KOPT-K1 (cell line): ENCODE data around the gene MPO.

Experiments
- H3K27ac ChIP-seq: fragments of 200-600 bp; sonication (generic); 2 replicates; pipeline ENCODE4 v1.5.1; 2016; ENCODE audit warnings: antibody characterized with exemption, mild to moderate bottlenecking, low read depth, low read length; ENCODE audit not compliant: poor library complexity, severe bottlenecking
- H3K36me3 ChIP-seq: fragments of 200-600 bp; sonication (generic); 2 replicates; pipeline ENCODE4 v1.5.1; 2017; ENCODE audit warnings: antibody characterized with exemption, mild to moderate bottlenecking, low read length, moderate library complexity; ENCODE audit not compliant: insufficient read depth
- H3K9me3 ChIP-seq: fragments of 200-600 bp; sonication (generic); 2 replicates; pipeline ENCODE4 v1.5.1; 2017; ENCODE audit warnings: antibody characterized with exemption, low read length, mild to moderate bottlenecking; ENCODE audit not compliant: insufficient read depth, poor library complexity, severe bottlenecking

The MPO gene

DNA sequence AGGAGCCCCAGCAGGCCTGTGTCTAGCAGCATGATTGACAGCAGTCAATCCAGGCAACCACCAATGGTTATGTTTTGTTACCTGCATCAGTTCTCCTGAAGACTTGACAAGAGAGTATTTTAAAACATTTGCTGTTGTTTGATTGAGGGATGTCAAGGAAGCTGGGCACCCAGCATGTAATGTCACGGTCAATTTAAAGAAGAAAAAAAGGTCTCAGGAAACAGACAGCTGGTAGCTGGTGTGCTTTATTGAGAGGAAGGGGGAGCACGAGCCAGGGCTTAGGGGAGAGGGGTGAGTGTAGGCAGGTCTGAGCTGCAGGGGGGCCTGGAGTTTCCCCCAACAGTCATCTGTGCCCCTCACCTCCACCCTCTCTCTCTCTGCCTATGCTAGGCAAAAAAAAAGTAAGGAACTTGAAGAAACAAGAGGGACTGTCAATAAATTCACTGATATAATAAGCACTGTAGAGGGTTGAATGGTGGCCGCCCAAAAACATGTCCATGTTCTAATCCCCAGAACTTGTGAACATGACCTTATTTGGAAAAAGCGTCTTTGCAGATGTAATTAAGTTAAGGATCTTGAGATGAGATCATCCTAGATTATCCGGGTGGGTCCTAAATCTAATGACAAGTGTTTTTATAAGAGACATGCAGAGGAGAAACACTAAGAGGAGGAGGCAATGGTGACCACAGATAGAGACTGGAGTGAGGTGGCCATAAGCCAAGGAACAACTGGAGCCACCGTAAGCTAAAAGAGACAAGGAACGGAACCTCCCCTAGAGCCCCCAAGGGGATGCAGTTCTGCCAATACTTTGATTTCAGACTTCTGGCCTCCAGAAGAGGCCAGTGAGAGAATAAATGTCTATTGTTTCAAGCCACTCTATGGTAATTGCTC, 33.3 kb upstream of the MPO start:
- Histone ChIP-seq H3K27ac (no peak overlapping the region), H3K9me3 (no peaks in the 10 kb centered on the region), H3K36me3 (peaks cover 77% of the 10 kb centered on the region)

DNA sequence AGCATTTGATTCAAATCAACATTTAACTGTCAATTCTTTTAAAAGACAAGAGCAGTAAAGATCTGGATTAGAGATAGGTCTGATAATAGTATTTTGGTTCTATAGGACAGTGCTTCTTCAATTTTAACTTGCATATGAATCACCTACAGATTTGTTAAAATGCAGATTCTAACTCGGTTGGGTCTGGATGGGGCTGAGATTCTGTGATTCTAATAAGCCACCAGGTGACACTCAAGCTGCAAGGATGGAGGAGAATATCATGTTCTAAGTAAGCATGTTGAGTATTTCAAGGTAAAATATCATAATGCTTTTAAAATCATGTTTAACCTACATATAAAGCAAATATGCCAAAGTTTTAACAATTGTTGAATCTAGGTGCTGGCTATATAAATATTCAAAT, 32.1 kb upstream of the MPO start:
- Histone ChIP-seq H3K36me3 (peaks cover 77% of the 10 kb centered on the region), H3K27ac (no peak overlapping the region)

DNA sequence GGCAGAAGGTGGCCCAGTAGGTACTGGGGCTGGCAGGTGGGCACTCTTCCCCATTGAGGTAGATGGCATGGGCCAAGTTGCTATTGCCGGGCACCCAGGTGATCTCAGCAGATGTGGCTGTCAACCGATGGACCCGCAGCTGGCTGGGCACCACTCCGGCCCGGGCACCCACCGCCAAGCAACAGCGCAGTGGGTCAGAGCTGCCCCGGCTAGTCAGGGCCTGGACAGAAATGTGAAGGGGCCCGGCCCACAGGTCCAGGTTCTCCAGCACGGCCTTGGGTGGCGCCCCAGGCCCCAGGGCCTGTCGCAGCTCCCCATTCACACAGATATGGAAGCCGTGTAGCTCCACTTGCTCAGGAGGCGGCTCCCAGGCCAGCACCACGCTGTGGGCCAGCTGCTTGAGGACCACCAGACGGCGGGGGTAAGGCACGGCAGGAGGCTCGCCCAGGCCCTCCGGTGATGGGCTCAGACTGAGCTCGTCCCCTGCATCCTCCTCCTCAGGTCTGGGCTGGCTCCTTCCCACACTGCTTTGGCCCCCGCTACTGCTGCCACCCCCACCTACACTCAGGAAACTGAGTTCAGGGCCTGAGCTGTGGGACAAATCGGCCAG, 31.4 kb upstream of the MPO start:
- H3K9me3 ChIP-seq: no peaks in the 10 kb centered on the region
- no peak overlapping the region for H3K27ac ChIP-seq
- H3K36me3 ChIP-seq: peaks cover 83% of the 10 kb centered on the region

More for the DNA sequence above, 32.1 kb upstream of the MPO start:
- H3K9me3 ChIP-seq: no peaks in the 10 kb centered on the region

- H3K36me3 ChIP-seq: peaks cover 83% of the 10 kb centered on the region
Measured at GRCh38 chr17:58311429-58311894, 30.7 kb upstream of the MPO start.

DNA sequence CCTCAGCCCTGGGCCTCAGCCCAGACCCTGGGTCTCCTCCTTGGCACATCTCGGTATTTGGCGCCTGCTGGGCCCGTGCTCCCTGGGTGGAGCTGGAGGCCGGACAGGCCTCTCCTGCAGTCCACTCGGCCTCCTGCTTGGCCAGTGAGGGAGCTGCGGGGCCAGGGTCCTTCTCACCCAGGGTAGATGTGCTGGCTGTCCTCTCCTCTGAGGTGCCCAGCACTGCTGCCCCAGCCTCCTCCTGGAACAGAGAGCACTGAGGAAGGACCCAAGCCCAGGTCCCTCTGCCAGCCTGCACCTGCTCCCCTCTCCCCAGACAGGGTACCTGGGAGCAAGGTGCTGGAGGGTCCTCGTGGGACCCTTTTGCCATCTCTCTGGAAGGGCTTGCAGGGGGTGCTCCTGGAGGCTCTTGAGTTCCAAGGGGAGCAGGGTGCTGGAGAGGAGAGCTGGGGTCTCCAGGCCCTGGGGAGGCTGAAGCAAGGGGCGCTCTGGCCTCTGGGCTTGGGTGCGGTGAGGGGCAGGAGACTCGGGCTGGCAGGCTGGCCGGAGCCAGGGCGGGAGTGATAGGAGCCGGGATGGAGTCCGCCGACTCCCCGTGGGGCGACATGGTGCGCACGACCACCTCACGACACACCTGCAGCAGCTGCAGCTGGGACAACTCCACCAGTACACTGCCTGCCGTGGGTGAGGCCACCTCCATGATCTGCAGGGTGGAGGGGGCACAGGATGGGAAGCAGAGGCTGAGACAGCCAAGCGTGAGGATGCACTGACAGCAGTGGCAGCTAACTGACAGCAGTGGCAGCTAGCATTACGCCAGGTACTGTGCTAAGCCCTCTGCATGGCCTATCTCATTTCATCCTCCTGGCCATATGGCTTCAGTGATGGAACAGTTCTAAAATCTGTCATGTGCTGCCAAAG, 30.0 kb upstream of the MPO start:
- Histone ChIP-seq H3K9me3 (no peaks in the 10 kb centered on the region), H3K27ac (no peak overlapping the region), H3K36me3 (peaks cover 79% of the 10 kb centered on the region)

More at GRCh38 chr17:58311429-58311894, 30.7 kb upstream of the MPO start:
- no peak overlapping the region for H3K27ac ChIP-seq
- H3K9me3 ChIP-seq: no peaks in the 10 kb centered on the region

- no peak overlapping the region for H3K27ac ChIP-seq
- peaks cover 70% of the 10 kb centered on the region for H3K36me3 ChIP-seq
- H3K9me3 ChIP-seq: no peaks in the 10 kb centered on the region
Measured at GRCh38 chr17:58309918-58310259, 29.2 kb upstream of the MPO start.

- Histone ChIP-seq H3K9me3 (no peaks in the 10 kb centered on the region), H3K36me3 (peaks cover 65% of the 10 kb centered on the region), H3K27ac (no peak overlapping the region)
Measured at GRCh38 chr17:58308985-58309917, 28.5 kb upstream of the MPO start.

DNA sequence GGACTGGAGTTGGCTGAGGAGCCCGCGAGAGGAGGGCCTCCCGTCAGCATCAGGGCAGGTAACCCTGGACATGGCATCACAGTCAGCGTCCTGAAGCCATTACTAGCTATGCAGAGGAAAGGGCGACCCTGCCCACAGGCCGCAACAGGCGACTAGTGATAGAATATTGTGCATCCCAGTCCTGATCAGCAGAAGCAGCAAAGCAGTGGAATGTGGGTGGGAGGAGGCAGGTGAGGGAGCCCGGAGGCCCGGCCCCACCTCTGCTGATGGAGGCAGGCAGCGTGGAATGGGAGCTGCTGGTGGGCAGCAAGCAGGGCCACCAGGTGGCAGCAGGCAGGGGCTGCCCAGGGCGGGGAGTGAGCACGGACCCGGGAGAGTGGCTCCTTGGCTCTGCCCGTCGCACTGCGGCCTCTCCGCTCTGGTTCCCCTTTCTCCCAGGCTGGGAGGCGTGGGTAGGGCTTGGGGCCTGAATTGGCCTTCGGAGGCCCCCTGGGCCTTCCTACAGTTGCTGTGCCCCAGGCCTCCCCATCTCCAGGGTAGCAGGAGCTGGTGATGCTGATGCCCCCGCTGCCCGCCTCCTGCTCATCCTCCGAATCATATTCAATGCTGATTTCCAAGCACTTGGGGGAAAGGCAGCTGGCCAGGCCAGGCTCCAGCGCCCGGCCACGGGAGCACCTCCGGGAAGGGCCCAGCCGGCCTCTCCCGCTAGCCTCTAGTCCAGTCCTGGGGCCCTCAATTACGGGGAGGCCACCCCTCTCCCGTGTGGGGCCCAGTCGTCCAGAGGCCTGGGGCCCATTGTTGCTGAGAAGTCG, 27.6 kb upstream of the MPO start:
- H3K27ac ChIP-seq: no peak overlapping the region
- H3K9me3 ChIP-seq: no peaks in the 10 kb centered on the region

DNA sequence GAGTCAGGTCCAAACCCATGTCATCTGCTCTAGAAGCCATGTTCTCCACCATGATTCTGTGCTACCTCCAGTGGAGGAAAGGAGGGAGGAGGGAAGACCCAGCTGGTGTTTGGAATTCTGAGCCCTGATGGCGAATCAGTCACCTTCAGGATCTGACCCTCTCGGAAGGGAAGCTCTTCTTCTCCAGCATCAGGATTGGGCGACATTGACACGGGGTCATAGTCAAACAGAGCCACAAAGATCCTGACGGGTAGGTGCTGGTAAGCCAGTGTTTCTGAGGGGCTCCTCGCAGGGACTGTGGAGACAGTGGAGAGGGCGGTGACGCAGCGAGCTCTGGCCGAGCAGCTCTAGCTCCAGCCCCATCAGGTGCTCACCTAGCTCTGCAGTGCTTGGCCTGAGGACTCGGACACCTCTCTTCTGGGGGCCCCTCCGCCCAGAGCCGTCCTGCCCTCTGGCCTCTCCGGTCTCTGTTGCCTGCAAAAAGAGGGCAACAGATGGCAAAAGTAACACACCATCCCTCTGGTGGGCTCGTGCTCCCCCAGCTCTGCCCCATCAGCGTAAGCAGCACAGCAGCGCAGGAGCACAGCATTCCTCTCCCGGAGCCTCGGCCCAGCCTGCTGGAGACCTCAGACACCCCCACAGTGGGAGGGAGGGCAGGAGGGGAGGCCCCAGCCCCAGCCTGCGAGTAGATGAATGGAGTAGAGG, 26.9 kb upstream of the MPO start:
- H3K36me3 ChIP-seq: peaks cover 61% of the 10 kb centered on the region
- no peak overlapping the region for H3K27ac ChIP-seq
- no peaks in the 10 kb centered on the region for H3K9me3 ChIP-seq

More for the DNA sequence above, 27.6 kb upstream of the MPO start:
- peaks cover 62% of the 10 kb centered on the region for H3K36me3 ChIP-seq

DNA sequence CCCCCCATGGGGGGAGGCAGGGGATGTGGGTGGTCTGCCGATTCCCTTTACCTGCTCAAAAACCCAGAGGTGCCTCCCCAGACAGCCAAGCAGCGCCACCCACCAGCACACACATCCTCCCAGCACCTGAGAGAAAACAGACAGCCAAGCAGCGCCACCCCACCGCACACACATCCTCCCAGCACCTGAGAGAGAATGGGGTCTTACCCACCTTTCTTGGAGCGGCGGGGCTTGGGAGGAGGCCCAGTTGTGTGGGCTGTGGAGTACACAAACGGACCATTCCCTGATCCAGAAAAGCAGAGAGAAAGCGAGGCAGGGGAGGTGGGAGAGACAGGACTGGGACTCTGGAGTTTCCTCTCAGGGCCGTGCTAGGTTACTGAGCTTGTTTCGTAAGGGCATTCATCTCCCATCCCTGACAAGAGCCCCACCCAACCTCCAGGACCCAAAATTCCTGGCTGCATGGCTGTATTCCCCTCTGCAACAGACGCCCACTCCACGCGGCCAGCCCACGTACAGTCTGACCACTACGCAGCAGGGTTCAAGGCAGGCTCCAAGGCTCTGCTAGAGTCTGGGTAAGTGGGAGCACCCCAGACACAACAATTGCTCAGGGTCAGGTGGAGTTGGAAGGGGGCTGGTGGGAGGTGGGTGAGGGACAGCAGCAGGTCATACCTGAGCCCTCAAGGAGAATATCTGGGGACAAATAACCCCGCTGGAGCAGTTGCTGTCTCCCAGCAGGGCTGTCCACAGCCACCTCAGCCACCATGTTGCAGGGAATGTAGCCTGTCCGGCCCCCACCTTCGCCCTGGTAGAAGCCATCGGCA, 25.6 kb upstream of the MPO start:
- H3K36me3 ChIP-seq: peaks cover 50% of the 10 kb centered on the region

DNA sequence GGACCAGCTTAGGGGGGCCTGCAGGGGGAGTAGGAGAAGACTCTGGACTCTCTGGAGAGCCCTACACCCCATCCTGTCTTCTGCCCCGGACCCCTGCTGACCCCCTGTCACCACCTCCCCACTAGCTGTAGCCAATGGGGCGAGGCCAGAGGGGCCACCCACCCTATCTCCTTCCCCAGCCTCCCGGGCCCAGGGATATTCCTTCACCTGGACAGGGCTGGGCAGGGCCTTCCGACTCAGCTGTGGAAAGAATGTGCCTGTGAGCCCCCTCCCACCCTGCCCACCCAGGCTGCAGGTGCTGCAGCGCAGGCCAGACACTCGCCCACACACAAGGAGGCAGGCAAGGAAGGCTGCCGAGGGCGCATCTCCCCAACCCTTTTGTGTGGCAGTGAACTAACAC, 24.9 kb upstream of the MPO start:
- Histone ChIP-seq H3K36me3 (peaks cover 43% of the 10 kb centered on the region), H3K9me3 (no peaks in the 10 kb centered on the region), H3K27ac (no peak overlapping the region)

More for the DNA sequence above, 25.6 kb upstream of the MPO start:
- Histone ChIP-seq H3K9me3 (no peaks in the 10 kb centered on the region), H3K27ac (no peak overlapping the region)

- Histone ChIP-seq H3K9me3 (no peaks in the 10 kb centered on the region), H3K27ac (no peak overlapping the region), H3K36me3 (peaks cover 36% of the 10 kb centered on the region)
Measured at GRCh38 chr17:58304750-58305486, 24.2 kb upstream of the MPO start.
